CD4-positive, alpha-beta T cell treated with Interleukin-6 for 4 hours (primary cell): ENCODE data around the gene RPL36.
A peak's percentile ranks its signal among the peaks of the same experiment; 100 is the strongest.
"Not testable (repeated sequence)": the region's sequence is repeated elsewhere in the genome, so short reads cannot be mapped to it uniquely, and the experiment has no call there.

Source experiments
- DNase-seq: peaks from one replicate; pipeline ENCODE4 v3.0.0-alpha.2; 2020; ENCODE audit warnings: mixed read lengths

RPL36 gene

DNA sequence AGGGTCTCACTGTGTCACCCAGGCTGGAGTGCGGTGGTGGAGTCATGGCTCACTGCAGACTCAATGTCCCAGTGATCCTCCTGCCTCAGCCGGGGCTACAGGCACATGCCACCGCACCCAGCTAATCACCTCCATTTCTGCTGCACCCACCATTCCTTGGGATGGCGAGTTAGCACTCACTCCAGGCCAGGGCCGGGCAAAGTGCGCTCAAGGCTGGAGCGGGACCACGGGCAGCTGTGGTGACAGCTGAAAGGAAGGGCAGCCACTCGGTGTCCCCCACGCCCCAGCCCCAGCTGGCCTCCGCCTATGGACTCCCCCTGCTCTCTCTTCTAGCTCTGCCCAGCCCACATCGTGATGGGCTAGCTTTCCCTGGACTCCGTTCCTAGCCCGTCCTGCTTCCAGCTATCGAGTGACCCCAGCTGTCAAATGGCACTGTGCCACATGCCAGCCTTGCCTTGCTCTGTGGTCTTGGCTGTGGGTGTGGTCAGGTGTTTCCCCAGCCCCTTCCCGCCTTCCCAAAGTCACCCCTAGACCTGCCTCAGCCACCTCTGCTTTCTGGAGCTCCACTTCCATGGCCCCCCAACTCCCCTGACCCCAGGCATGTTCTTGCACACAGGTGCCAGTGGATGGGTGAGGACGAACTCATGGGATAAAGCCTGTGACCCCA, 13.9 kb upstream of the RPL36 start:
- no peak for DNase-seq

DNA sequence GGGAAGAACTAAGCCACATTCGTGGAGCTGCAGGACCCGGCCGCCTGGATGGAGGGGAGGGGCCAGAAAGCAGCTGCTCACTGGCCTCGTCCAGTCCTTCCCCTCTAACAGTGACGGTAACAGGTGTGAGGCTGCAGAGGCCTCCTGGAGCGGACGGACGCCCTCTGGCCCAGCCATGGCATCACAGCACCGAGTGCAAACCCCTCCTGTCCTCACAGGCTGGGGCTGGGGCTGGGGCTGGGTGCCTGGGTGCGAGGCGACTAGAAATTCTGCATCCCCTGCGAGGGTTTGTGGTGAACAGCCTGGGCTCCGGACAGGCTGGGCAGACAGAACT, 13.4 kb upstream of the RPL36 start:
- DNase-seq = no peak

DNA sequence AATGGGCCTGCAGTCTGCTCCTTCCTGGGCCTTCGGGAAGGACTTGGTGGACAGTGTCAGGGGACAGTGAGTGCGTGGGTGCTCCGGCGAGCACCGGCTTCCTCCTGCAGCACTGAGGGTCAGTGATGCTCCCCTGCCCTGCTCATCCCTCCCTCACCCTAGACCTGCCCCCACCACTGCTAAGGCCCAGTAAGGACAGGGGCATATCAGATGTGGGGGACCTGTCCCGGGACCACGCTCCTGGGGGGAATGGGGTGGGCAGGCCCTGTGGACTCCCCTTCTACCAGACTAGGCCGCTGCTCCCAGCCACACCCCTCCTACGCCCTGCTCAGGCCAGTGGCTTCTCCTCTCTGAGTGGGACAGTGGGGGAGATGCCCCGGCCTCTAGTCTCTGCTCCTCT, 13.0 kb upstream of the RPL36 start:
- DNase-seq = no peak

DNA sequence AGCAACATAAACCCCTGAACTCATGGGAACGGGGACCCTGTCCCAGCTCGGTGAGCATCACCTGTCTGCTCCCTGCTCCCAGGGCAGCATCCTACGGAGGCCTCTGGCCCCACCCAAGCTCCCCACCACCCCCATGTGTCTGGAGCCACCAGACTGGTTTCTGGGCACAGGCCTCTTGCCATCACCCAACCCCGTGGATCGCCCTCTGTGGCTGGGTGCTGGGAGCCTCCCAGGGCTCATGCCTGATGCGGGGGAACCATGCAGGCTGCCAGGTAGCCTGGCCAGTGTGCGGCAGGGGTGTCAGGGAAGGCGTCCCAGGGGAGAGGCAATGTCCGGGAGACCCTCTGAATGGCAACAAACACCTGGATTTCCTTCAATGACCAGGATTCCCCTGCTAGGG, 12.5 kb upstream of the RPL36 start:
- no peak for DNase-seq

DNA sequence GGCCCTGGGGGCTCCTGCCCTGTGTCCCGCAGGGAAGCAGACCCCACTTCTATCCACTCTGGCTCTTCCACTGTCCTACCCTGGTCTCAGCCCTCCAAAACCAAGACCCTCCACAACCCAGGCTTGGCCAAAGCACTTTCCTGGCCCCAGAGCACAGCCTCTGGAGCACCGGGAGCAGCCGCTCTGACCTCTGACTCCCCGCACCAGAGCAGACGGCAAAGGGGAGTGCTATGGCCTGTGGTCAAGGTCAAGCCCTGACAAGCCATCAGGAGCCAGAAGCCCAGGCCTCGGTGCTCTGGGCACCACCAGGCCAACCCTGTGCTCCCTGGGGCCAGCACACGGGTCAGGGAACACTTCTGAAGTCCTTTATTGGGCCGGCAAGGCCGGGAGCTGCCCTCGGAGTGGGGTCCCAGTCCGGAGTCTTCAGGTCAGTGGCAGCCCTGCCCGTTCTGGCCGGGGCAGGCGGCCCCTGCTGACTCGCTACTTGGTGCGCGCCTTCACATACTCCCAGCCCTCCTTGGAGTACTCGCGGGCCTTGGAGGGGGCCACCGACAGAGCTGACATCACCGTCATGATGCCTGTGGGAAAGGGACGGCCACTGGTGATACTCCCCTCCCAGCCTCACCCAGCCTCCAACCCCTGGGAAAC, 11.9 kb upstream of the RPL36 start:
- no peak for DNase-seq

DNA sequence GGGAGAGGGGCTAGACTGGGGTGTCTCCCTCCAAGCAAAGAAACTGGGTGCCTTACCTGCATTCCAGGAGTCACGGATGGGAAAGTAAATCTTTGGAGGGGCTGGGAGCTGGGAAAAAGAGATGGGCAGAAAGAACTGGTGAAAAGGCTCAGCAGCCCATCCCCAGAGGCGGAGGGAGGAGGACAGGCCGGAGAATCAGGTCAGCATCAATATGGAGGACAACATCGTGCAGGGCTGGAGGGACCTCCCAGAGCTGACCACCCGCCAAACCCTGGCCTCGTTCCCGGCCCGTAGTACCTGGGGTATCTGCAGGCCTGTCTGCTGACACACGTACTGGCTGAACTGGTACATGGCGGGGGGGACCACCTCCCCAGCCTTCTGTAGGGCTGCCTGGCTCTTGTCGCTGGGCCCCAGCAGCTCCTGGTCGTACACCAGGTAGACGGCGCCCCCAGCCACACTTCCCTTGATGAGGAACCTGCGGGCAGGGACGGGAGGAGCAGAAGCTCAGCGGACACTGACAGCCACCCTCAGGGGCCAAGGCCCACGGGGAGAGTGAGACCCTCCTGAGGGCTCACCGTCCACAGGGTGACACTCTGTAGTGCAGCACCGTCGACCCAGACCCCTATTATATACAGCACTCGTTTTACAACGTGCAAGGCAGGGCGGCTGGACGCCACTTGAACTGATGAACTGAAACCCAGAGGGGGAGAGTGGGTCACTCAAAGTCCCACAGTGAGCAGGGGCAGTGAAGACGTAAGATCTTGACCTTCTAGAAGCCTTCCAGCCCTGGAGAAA, 10.6 kb upstream of the RPL36 start:
- DNase-seq = no peak

DNA sequence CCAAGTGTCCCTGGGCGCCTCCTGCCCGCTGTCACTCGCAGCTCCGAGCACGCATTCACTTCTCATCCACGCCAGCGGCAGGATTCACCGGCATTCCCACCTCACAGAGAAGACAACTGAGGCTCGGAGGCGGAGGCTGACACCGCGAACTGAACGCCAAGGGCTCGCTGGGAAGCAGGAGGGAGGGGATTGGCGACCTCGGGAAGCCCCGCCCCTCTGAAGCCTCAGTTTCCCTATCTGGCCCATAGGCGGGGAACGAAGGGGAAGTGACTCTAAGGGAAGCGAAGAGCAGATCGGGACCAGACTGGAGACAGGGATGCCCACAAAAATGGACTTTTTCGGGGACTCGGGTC, 10.0 kb upstream of the RPL36 start:
- DNase-seq = no peak

DNA sequence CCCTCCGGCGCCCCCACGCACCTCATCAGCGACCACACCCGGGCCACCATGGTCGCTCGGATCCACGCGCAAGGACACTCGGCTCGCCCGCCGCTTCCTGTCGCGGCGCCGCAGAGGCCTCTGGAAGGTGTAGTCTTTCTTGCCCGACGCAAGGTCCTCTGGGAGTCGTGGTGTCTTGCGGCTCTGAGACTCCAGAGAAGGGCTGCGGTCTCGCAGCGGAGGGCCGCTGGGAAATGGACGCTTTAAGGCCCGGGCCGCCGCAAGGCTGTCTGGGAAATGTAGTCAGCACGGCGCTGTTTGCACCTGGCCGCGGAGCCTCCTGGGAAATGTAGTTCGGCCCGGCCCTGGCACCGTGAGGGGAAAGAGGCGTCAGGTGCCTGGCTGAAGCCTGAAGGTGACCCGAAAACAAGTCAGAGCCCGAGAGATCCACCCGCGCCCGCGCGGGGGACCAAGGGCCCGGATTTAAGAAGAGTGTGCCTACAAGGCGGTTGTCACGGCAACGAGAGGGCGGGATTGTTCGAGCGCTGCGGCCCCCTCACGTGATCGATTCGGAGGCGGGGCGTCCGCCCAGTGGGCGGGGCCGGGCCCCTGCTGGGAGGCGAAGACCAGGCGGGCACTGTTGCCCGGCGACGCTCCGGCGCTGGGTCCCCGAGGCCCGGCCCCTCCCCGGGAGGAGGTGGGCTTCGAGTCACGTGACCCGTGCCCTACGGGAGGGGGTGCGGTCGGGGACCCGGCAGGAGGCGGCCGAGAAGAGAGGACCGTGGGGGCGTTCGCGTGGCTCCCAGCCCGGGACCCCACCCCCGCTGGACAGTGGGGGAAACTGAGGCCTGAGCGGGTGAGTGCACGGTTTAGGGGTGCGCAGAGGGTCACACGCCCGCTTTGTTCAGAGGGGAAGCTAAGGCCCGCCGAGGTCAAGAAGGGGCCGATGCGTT, 9.4 kb upstream of the RPL36 start, which contains the start of the genes HSD11B1L and MICOS13:
TSS of gene HSD11B1L (plus strand) at position 591 of the 932 bp plus-strand sequence. CDS start 3,806 bp downstream, outside the sequence.
TSS of gene MICOS13 (minus strand) at position 80 of the 932 bp plus-strand sequence. CDS start at position 50, 30 bp downstream.
- DNase-seq = peak; percentile 98

DNA sequence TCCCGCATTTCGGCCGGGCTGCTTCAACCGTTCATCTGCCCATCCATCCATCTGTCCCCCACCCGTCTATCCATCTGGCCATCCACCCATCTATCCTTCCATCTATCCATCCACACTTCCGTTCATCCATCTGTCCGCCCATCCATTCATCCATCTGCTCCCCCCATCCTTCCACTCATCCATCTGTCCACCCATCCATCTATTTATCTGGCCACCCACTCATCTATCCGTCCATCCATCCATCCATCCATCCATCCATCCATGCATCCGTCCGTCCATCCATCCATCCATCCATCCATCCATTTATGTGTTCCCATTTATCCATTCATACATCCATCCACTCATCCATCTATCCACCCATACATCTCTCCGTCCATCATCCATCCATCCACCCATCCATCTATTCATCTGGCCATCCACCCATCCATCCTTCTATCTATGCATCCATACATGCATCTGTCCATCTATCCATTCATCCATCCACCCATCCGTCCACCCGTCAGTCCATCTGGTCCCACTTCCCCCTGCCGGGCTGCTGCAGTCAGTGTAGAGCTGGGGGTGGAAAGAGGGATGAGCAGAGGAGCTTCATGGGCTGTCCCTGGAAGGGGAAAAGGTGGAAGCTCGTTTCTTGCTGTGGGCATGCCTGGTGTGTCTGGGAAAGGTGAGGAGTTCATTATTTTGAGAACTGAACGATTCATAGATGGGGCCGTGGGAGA, 8.5 kb upstream of the RPL36 start:
- DNase-seq = no peak

DNA sequence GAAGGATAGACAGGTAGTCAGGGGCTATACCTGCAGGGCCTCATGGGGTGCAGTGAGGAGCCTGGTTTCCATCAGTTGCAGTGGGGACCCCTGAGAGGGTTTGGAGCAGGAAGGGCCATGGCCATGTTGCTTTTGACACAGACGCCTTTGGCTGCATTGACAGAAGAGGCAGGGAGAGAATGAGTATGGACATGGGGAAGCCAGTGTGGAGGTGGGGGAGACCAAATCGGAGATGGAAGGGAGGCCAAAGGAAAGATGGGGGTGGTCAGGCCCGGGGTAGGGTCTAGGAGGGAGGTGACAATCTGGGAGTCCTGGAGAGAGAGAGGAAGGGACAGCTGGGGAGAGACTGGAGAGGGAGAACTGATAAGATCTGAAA, 8.0 kb upstream of the RPL36 start:
- no peak for DNase-seq

DNA sequence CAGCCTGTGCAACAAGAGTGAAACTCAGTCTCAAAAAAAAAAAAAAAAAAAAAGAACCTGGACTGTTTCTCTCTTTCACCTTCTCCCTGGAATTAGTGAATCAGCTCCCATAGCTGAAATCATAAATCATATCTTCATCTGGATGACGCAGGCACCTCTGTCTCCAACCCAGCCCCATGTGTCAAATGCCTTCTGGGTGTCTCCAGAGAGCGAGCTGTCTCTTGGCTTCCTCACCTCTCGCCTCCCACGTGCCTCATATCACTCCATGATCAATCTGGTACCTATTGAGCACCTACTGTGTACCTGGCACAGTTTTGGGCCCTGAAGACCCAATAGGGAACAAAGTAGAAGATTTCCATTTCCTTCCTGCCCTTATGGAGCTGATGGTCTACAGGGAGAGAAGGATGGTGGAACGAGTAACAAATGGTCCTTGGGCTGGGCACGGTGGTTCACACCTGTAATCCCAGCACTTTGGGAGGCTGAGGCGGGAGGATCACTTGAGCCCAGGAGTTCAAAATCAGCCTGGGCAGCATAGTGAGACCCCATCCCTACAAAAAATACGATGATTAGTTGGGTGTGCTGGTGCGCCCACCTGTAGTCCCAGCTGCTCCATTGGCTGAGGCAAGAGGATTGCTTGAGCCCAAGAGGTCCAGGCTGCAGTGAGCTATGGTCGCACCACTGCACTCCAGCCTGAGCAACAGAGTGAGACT, 6.8 kb upstream of the RPL36 start:
- no peak for DNase-seq

DNA sequence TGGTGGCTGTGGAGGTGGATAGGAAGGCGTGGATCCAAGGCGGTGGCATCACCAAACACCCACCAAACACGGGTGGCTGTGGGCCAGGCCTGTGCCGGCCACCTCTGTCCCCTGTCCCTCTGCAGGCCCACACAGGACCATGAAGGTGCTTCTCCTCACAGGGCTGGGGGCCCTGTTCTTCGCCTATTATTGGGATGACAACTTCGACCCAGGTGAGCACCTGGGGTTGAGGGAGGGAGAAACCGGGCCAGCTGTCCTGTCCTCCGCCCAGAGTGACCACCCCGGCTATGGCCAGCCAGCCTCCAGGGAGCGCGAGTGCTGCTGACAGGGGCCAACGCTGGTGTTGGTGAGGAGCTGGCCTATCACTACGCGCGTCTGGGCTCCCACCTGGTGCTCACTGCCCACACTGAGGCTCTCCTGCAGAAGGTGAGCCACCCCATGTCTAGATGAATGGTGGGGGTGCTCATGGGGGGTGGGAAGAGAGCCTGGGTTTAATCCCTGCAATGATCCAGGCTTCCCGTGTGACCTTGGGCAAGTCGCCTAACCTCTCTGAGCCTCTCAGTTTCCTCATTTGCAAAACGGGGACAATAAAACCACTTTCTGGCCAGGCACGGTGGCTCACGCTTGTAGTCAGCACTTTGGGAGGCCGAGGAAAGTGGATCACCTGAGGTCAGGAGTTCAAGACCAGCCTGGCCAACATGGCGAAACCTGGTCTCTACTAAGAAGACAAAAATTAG, 5.2 kb upstream of the RPL36 start:
- no peak for DNase-seq

DNA sequence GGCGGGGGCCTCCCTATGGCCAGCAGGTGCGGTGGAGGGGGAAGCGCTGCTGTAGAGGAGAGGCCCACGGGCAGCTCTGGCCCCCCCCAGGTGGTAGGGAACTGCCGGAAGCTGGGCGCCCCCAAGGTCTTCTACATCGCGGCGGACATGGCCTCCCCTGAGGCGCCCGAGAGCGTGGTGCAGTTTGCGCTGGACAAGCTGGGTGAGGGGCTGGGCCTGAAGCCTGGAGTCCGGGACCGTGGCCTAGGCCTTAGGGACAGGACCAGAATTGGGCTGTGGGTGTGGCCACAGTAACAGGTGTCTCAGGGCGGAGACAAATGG, 3.8 kb upstream of the RPL36 start:
- DNase-seq = no peak

DNA sequence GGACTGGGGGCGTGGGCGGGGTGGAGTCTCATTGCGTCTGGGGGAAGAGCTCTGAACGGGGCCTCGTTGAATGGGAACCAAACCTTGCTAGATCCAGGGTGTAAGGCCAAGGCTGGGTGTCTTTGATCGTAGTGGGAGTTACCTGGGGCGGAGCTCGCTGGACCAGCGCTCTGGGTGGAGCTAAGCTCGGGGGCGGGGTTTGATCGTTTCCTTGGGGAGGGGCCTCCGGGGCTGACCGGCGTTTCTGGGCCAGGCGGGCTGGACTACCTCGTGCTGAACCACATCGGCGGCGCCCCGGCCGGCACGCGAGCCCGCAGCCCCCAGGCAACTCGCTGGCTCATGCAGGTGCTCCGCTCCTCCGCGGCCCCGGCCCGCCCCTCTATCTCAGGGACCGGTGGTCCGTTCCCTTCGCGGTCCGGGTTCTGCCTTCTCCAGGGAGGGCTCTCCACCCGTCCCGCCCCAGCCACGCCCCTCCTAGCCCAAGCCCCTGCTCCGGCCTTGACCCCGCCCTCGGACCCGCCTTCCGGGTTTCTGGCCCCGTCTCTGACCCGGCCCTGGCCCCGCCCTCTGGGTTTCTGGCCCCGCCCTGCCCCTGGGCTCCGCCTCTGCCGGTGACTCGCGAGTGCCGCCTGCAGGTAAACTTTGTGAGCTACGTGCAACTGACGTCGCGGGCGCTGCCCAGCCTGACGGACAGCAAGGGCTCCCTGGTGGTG, 3.3 kb upstream of the RPL36 start:
- DNase-seq = peak; percentile 99

DNA sequence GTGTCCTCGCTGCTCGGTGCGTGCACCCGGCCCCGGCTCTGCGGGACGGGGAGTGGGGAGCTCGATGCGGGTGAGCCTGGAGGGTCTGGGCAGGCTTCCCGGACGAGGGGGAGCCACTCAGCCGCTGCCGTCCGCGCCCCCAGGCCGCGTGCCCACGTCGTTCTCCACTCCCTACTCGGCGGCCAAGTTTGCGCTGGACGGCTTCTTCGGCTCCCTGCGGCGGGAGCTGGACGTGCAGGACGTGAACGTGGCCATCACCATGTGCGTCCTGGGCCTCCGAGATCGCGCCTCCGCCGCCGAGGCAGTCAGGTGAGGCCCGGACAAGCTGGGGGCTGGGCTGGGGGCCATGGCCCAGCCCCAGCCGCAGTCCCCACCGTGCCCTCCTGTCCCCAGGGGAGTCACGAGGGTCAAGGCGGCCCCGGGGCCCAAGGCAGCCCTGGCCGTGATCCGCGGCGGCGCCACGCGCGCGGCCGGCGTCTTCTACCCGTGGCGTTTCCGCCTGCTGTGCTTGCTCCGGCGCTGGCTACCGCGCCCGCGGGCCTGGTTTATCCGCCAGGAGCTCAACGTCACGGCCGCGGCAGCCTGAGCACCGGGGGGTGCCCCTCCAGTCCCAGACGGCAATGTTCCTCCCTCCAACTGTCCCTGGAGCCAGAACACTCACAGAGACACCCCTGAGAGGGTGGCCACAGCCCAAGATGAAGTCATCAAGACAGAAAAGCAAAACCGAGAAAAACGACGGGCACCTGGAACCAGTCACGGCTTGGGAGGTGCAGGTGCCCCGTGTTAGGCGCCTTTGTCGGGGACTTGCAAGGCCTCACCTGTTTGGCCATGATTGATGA, 2.5 kb upstream of the RPL36 start:
- DNase-seq = no peak

DNA sequence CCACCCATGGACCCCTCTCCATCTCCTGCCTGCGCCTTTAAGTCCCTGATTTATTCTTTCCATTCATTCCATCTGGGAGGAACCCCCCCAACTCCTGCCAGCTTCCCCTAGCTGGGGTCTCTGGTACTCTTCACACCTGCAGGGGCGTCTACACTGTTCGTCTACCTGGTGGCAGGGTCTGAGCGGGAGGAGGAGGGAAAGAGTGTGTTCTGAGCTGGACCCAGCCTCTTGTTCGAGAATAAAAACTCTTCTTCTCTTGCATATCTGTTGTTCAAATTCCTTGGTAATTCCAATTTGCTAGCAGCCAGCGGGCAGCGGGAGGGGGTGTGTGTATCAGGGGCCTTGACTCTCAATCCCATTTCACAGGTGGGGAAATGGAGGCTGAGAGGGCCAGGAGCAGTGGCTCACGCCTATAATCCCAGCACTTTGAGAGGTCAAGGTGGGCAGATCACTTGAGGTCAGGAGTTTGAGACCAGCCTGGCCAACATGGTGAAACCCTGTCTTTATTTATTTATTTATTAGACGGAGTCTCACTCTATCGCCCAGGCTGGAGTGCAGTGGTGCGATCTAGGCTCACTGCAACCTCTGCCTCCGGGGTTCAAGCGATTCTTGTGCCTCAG, 1.7 kb upstream of the RPL36 start:
- not testable (repeated sequence) for DNase-seq

DNA sequence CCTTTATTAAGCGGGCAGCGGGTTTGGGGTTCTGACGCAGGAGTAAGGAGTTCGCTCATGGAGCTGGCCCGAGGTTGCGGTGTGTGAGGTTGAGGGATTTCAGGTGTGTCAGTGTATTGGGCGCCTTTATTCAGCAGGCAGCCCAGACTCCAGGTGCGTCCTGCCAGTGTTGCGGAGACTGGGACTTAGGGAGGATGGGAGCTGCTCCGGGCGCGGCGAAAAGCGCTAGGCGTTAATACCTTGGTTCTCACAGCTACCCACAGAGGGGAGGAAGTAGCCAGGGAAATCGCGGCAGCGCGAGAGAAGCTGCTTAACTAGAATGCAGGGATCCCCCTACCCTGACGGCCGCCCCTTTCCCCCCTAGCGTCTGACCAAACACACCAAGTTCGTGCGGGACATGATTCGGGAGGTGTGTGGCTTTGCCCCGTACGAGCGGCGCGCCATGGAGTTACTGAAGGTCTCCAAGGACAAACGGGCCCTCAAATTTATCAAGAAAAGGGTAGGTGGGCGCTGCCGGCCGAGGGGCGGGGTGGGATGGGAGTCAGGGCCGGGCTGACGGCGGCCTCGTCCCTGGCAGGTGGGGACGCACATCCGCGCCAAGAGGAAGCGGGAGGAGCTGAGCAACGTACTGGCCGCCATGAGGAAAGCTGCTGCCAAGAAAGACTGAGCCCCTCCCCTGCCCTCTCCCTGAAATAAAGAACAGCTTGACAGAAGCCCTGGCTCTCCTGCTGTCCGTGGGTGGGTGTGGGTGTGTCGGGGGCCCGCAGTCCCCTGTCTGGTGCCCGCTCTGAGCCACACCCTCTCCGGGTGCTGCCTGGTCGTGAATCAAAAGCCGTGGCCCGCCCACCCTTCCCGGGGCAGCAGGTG, 1.1 kb downstream of the RPL36 start:
- DNase-seq = peak; percentile 39
